Tibial nerve (tissue), 4 donors: ENCODE data around the gene MEGF6.

Source experiments
- CTCF ChIP-seq, 5 experiments: fragments of 200-600 bp in 3 of 5; fragments of 450-650 bp in 2 of 5; sonication (generic) in 3 of 5; IDR thresholded peaks; one replicate each; pipeline ENCODE4 v1.5.1; 2016 to 2019; ENCODE audit warnings: antibody characterized with exemption in 5 of 5, mild to moderate bottlenecking in 3 of 5, moderate library complexity in 2 of 5
- EP300 ChIP-seq, 2 donors: sonication (generic); formaldehyde crosslinking; IDR thresholded peaks; one replicate each; pipeline ENCODE4 v1.6.1; 2017; ENCODE audit warnings: antibody characterized with exemption in 2 of 2, mild to moderate bottlenecking in 1 of 2
- POLR2A ChIP-seq, 2 donors: fragments of 450-650 bp; IDR thresholded peaks; one replicate each; pipeline ENCODE4 v1.6.1; 2017; ENCODE audit warnings: antibody characterized with exemption in 2 of 2, mild to moderate bottlenecking in 2 of 2, moderate library complexity in 2 of 2

DNA sequence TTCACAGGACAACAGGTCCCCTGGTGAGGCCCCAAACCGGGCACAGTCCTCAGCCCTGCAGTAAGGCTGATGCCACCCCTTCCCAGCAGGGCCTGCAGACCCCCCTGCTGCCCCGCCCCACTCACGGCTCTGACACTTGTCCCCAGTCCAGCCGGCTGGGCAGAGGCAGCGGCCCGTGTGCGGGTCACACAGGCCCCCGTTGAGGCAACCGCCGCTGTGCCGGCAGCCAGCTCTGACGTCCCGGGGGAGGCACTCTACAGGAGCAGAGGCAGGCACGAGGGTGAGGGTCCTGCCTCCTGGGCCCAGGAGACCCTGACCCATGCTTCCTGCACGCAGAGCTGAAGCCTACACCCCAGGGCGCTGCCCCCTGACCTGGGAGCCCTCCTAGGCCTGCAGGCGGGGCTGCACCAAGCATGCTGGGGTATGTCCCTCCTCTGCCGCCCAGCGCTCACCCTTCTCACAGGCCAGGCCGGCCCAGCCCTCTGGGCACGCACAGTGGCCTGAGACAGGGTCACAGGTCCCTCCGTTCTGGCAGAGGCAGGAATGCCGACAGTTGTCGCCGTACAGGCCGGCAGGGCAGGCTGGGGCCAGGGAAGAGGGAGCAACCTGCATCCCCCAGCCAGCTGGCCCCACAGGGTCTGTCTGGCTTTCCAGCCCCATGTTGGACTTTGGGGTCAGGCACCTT is 112.9 kb downstream of the MEGF6 start:
- TF ChIP-seq POLR2A (IDR thresholded peaks at IDR 0.05) (no peak), CTCF (IDR thresholded peaks at IDR 0.05) (no peak), EP300 (IDR thresholded peaks at IDR 0.05) (no peak)
